Measurements from ENCODE around the gene ARTN. TPM values are rescaled to one million over a fixed set of nuclear protein-coding genes. Genes with fewer than 3 reads are reported as not detected.

ARTN gene
- total and polyA plus RNA-seq, 2 experiments from 2014 or later: 6.7 to 35.7 TPM

DNA sequence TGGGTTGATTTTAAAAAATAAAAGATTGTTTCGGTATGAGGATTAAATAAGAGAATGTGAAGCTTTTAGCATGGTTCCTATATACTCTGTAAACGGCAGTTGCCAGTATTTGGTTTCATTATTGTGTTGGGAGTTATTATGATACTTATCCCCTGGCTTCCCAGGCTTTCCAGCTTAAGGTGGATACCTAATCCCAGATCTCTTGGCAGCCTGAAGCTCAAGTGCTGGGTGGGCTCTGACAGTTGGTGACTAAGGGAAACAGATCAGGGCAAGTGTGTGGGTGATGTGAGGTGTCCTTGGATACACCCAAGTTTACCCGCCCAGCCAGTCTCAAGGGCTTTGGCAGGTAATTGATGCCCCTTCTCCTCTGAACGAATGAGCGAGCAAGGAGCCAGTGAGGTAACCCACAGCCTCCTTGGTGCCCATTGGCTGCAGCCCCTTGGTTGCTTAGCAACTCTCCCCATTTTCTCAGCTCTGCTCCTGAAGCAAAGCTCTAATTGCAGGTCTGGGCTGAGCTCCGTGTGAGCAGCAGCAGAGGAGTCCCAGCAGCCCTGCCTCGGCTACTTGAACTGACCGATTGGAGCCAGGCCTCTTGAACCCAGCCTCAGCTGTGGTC is 19.2 kb downstream of the ARTN start (continued):
- TF ChIP-seq, protein P1, sequence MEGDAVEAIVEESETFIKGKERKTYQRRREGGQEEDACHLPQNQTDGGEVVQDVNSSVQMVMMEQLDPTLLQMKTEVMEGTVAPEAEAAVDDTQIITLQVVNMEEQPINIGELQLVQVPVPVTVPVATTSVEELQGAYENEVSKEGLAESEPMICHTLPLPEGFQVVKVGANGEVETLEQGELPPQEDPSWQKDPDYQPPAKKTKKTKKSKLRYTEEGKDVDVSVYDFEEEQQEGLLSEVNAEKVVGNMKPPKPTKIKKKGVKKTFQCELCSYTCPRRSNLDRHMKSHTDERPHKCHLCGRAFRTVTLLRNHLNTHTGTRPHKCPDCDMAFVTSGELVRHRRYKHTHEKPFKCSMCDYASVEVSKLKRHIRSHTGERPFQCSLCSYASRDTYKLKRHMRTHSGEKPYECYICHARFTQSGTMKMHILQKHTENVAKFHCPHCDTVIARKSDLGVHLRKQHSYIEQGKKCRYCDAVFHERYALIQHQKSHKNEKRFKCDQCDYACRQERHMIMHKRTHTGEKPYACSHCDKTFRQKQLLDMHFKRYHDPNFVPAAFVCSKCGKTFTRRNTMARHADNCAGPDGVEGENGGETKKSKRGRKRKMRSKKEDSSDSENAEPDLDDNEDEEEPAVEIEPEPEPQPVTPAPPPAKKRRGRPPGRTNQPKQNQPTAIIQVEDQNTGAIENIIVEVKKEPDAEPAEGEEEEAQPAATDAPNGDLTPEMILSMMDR (conservative IDR thresholded peaks at IDR 0.05; ENCODE audit: low read depth in 2 of 2): no peak
- no peak for TF ChIP-seq ZNF114 (CRISPR knock-in tag; IDR thresholded peaks at IDR 0.05)
- TF ChIP-seq EZH2phosphoT487 (IDR thresholded peaks at IDR 0.05; ENCODE audit: unreplicated experiment): no peak
- no peak for TF ChIP-seq JUNB (IDR thresholded peaks at IDR 0.05; ENCODE audit: unreplicated experiment)
- TF ChIP-seq, protein P2, sequence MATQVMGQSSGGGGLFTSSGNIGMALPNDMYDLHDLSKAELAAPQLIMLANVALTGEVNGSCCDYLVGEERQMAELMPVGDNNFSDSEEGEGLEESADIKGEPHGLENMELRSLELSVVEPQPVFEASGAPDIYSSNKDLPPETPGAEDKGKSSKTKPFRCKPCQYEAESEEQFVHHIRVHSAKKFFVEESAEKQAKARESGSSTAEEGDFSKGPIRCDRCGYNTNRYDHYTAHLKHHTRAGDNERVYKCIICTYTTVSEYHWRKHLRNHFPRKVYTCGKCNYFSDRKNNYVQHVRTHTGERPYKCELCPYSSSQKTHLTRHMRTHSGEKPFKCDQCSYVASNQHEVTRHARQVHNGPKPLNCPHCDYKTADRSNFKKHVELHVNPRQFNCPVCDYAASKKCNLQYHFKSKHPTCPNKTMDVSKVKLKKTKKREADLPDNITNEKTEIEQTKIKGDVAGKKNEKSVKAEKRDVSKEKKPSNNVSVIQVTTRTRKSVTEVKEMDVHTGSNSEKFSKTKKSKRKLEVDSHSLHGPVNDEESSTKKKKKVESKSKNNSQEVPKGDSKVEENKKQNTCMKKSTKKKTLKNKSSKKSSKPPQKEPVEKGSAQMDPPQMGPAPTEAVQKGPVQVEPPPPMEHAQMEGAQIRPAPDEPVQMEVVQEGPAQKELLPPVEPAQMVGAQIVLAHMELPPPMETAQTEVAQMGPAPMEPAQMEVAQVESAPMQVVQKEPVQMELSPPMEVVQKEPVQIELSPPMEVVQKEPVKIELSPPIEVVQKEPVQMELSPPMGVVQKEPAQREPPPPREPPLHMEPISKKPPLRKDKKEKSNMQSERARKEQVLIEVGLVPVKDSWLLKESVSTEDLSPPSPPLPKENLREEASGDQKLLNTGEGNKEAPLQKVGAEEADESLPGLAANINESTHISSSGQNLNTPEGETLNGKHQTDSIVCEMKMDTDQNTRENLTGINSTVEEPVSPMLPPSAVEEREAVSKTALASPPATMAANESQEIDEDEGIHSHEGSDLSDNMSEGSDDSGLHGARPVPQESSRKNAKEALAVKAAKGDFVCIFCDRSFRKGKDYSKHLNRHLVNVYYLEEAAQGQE (IDR thresholded peaks at IDR 0.05; ENCODE audit: unreplicated experiment): no peak
- no peak for TF ChIP-seq ZNF331 (CRISPR knock-in tag; IDR thresholded peaks at IDR 0.05; ENCODE audit: low read depth)

DNA sequence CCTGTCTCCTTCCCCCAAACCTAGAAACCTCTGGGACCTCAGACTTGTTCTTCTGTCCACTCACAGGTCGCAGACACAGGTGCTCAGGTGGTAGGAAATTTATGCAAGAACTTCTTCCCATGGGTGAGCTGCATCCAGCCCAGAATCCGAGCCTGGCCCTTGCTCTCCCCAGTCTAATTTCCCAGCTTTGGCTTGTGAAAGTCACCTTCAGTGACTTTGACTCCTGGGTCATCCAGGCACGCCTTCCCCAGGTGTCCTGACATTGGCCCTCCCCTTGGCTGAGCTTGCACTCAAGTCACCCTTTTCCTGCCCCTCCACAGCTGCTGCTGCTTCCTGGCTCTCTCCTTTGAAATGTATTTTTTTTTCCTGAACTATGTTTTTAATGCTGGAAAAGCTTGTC is 19.8 kb downstream of the ARTN start:
- Histone ChIP-seq H3K27me3 (ENCODE audit: insufficient read depth) (no peaks in the 10 kb centered on the region), H3K4me3 (no peak overlapping the region), H3K9me2 (ENCODE audit: insufficient read depth) (no peaks in the 10 kb centered on the region), H3K27ac (ENCODE audit: low read depth) (no peak overlapping the region), H3F3A (replicated peaks; ENCODE audit: low read depth) (no peaks in the 10 kb centered on the region), H3K4me1 (ENCODE audit: insufficient read depth) (peaks cover 3% of the 10 kb centered on the region; the same call in 1 of the 2 replicates), H2AFZ (no peak overlapping the region), H4K20me1 (replicated peaks; ENCODE audit: insufficient read depth) (no peaks in the 10 kb centered on the region; the same call in 1 of the 2 replicates), H3K79me2 (replicated peaks; ENCODE audit: insufficient read depth) (peaks cover 4% of the 10 kb centered on the region; the same call in 1 of the 2 replicates), H3K36me3 (ENCODE audit: insufficient read depth) (no peaks in the 10 kb centered on the region), H3K4me2 (no peak overlapping the region; the same call in 1 of the 2 replicates)
- ATAC-seq (no peak), DNase-seq (ENCODE audit: low spot score) (no peak)
- Mint-ChIP-seq H3K27ac (0 out of 2 replicates have a peak overlapping the region, but pooled peaks have one; percentile 23), H3K9me3 (no peaks in the 10 kb centered on the region), H3K4me3 (peak overlapping the region; percentile 11; the same call in 1 of the 3 replicates), H3K4me1 (peaks cover 14% of the 10 kb centered on the region), H3K36me3 (ENCODE audit: low read depth) (no peaks in the 10 kb centered on the region; the same call in 2 of the 3 replicates), H3K27me3 (ENCODE audit: insufficient read depth, low read depth, poor library complexity) (peaks cover 16% of the 10 kb centered on the region)
- TF ChIP-seq STAT1 (IDR thresholded peaks at IDR 0.05; ENCODE audit: unreplicated experiment): no peak
- TF ChIP-seq, protein P3, sequence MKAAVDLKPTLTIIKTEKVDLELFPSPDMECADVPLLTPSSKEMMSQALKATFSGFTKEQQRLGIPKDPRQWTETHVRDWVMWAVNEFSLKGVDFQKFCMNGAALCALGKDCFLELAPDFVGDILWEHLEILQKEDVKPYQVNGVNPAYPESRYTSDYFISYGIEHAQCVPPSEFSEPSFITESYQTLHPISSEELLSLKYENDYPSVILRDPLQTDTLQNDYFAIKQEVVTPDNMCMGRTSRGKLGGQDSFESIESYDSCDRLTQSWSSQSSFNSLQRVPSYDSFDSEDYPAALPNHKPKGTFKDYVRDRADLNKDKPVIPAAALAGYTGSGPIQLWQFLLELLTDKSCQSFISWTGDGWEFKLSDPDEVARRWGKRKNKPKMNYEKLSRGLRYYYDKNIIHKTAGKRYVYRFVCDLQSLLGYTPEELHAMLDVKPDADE (IDR thresholded peaks at IDR 0.05): no peak
- no peak for TF ChIP-seq POLR2AphosphoS5 (IDR thresholded peaks at IDR 0.05; ENCODE audit: low read depth)
- TF ChIP-seq ZNF331 (CRISPR knock-in tag; IDR thresholded peaks at IDR 0.05; ENCODE audit: low read depth): no peak
- TF ChIP-seq, protein P4, sequence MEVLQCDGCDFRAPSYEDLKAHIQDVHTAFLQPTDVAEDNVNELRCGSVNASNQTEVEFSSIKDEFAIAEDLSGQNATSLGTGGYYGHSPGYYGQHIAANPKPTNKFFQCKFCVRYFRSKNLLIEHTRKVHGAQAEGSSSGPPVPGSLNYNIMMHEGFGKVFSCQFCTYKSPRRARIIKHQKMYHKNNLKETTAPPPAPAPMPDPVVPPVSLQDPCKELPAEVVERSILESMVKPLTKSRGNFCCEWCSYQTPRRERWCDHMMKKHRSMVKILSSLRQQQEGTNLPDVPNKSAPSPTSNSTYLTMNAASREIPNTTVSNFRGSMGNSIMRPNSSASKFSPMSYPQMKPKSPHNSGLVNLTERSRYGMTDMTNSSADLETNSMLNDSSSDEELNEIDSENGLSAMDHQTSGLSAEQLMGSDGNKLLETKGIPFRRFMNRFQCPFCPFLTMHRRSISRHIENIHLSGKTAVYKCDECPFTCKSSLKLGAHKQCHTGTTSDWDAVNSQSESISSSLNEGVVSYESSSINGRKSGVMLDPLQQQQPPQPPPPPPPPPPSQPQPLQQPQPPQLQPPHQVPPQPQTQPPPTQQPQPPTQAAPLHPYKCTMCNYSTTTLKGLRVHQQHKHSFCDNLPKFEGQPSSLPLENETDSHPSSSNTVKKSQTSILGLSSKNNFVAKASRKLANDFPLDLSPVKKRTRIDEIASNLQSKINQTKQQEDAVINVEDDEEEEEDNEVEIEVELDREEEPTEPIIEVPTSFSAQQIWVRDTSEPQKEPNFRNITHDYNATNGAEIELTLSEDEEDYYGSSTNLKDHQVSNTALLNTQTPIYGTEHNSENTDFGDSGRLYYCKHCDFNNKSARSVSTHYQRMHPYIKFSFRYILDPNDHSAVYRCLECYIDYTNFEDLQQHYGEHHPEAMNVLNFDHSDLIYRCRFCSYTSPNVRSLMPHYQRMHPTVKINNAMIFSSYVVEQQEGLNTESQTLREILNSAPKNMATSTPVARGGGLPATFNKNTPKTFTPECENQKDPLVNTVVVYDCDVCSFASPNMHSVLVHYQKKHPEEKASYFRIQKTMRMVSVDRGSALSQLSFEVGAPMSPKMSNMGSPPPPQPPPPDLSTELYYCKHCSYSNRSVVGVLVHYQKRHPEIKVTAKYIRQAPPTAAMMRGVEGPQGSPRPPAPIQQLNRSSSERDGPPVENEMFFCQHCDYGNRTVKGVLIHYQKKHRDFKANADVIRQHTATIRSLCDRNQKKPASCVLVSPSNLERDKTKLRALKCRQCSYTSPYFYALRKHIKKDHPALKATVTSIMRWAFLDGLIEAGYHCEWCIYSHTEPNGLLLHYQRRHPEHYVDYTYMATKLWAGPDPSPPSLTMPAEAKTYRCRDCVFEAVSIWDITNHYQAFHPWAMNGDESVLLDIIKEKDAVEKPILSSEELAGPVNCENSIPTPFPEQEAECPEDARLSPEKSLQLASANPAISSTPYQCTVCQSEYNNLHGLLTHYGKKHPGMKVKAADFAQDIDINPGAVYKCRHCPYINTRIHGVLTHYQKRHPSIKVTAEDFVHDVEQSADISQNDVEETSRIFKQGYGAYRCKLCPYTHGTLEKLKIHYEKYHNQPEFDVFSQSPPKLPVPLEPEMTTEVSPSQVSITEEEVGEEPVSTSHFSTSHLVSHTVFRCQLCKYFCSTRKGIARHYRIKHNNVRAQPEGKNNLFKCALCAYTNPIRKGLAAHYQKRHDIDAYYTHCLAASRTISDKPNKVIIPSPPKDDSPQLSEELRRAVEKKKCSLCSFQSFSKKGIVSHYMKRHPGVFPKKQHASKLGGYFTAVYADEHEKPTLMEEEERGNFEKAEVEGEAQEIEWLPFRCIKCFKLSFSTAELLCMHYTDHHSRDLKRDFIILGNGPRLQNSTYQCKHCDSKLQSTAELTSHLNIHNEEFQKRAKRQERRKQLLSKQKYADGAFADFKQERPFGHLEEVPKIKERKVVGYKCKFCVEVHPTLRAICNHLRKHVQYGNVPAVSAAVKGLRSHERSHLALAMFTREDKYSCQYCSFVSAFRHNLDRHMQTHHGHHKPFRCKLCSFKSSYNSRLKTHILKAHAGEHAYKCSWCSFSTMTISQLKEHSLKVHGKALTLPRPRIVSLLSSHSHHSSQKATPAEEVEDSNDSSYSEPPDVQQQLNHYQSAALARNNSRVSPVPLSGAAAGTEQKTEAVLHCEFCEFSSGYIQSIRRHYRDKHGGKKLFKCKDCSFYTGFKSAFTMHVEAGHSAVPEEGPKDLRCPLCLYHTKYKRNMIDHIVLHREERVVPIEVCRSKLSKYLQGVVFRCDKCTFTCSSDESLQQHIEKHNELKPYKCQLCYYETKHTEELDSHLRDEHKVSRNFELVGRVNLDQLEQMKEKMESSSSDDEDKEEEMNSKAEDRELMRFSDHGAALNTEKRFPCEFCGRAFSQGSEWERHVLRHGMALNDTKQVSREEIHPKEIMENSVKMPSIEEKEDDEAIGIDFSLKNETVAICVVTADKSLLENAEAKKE (CRISPR knock-in tag; IDR thresholded peaks at IDR 0.05): no peak
- TF ChIP-seq NANOG (IDR thresholded peaks at IDR 0.05; ENCODE audit: borderline replicate concordance): no peak

Measured in GM23338 (cell line).